ENCODE measurements around the gene LHFPL6.

LHFPL6 gene

DNA sequence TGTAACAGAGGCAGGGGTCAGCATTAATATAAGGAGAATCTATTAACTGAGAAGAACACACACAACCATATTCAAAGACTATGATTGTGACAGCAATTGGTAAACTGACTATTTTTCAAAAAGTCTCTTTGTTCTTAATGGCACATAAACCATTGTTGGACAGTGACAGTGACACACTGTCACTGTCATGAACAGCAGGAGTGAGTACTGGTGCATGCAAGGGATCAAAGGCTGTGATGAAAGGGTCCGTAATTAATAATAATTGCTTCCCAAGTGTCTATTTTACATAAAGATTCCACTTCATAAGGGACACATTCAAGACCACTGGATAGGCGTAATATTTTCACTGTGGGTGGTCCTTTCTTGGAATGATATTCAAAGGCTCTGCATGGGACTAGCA, 50.7 kb downstream of the LHFPL6 start:
- H3K27me3 ChIP-seq (replicated peaks; ENCODE audit: insufficient read depth, low read length) = no peaks in the 10 kb centered on the region
- no peak overlapping the region for H2AFZ ChIP-seq (ENCODE audit: low read length)
- H3F3A ChIP-seq (ENCODE audit: insufficient read depth, low read length) = no peaks in the 10 kb centered on the region
- no peaks in the 10 kb centered on the region for H3K9me3 ChIP-seq (replicated peaks; ENCODE audit: insufficient read depth, low read length)
- H4K20me1 ChIP-seq (ENCODE audit: insufficient read depth, low read length) = no peaks in the 10 kb centered on the region
- no peaks in the 10 kb centered on the region for H3K4me1 ChIP-seq (ENCODE audit: low read length)
- H3K4me2 ChIP-seq (ENCODE audit: low read depth, low read length) = no peak overlapping the region
- no peaks in the 10 kb centered on the region for H3K9me2 ChIP-seq (replicated peaks; ENCODE audit: insufficient read depth, low read length)
- H3K27ac ChIP-seq (ENCODE audit: low read length) = no peak overlapping the region
- no peaks in the 10 kb centered on the region for H3K79me2 ChIP-seq (ENCODE audit: low read length)
- no peaks in the 10 kb centered on the region for H3K36me3 ChIP-seq (replicated peaks; ENCODE audit: insufficient read depth, low read length)
- DNase-seq = no peak
- no peak overlapping the region for H3K9ac ChIP-seq (ENCODE audit: low read length)
- TF ChIP-seq EZH2phosphoT487 (IDR thresholded peaks at IDR 0.05; ENCODE audit: low read length) = no peak
- TF ChIP-seq EZH2 (optimal IDR thresholded peaks at IDR 0.05; ENCODE audit: low read depth, low read length) = no peak
- TF ChIP-seq, protein P1, sequence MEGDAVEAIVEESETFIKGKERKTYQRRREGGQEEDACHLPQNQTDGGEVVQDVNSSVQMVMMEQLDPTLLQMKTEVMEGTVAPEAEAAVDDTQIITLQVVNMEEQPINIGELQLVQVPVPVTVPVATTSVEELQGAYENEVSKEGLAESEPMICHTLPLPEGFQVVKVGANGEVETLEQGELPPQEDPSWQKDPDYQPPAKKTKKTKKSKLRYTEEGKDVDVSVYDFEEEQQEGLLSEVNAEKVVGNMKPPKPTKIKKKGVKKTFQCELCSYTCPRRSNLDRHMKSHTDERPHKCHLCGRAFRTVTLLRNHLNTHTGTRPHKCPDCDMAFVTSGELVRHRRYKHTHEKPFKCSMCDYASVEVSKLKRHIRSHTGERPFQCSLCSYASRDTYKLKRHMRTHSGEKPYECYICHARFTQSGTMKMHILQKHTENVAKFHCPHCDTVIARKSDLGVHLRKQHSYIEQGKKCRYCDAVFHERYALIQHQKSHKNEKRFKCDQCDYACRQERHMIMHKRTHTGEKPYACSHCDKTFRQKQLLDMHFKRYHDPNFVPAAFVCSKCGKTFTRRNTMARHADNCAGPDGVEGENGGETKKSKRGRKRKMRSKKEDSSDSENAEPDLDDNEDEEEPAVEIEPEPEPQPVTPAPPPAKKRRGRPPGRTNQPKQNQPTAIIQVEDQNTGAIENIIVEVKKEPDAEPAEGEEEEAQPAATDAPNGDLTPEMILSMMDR (IDR thresholded peaks at IDR 0.05; ENCODE audit: low read length) = no peak
- no peak overlapping the region for H3K4me3 ChIP-seq (ENCODE audit: low read length)

DNA sequence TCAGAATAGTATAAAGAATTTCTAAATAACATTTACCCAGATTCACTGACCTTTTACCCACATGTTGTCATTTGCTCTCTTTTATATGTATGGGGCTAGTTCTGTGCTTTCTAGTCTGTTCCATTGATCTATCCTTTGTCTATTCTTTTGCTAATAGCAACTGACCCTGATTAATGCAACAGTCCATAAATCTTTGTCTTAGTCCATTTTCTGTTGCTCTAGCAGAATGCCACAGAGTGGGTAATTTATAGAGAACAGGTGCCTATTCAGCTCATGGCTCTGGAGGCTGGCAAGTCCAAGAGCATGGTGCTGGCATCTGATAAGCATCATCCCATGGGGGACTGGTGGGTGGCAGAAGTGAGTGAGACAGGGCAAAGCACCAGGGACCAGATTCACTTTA, 52.1 kb downstream of the LHFPL6 start:
- Histone ChIP-seq H3K36me3 (replicated peaks; ENCODE audit: insufficient read depth, low read length) (no peaks in the 10 kb centered on the region), H3K4me1 (ENCODE audit: low read length) (no peaks in the 10 kb centered on the region), H3K4me3 (ENCODE audit: low read length) (no peak overlapping the region), H2AFZ (ENCODE audit: low read length) (no peak overlapping the region), H3K9me3 (replicated peaks; ENCODE audit: insufficient read depth, low read length) (no peaks in the 10 kb centered on the region), H3K4me2 (ENCODE audit: low read depth, low read length) (no peak overlapping the region), H3K9ac (ENCODE audit: low read length) (no peak overlapping the region), H3K27me3 (replicated peaks; ENCODE audit: insufficient read depth, low read length) (no peaks in the 10 kb centered on the region), H3K9me2 (replicated peaks; ENCODE audit: insufficient read depth, low read length) (no peaks in the 10 kb centered on the region), H4K20me1 (ENCODE audit: insufficient read depth, low read length) (no peaks in the 10 kb centered on the region), H3F3A (ENCODE audit: insufficient read depth, low read length) (no peaks in the 10 kb centered on the region), H3K79me2 (ENCODE audit: low read length) (no peaks in the 10 kb centered on the region), H3K27ac (ENCODE audit: low read length) (no peak overlapping the region)
- DNase-seq = no peak
- TF ChIP-seq EZH2 (optimal IDR thresholded peaks at IDR 0.05; ENCODE audit: low read depth, low read length) = no peak
- TF ChIP-seq, protein P1 (IDR thresholded peaks at IDR 0.05; ENCODE audit: low read length) = no peak
- TF ChIP-seq EZH2phosphoT487 (IDR thresholded peaks at IDR 0.05; ENCODE audit: low read length) = no peak

DNA sequence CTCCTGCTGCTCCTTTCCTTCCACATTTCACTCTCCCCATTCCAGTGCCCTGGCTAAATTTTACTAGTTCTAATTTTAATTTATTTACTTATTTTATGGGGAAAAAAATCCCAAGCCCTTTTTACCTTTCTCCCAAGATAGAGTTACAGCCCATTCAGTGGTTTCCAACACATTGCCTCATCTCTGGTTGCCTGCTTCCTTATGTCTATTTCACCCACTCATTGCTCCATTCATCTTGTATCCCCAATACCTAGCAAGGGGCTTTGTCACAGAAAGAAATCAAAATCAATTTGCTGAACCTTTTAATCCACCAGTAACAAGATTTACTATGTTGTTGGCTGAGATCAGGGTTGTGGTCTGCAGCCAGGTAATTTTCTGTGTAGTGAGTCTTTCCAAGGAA, 55.9 kb downstream of the LHFPL6 start:
- TF ChIP-seq, protein P1 (IDR thresholded peaks at IDR 0.05; ENCODE audit: low read length) = no peak
- TF ChIP-seq EZH2phosphoT487 (IDR thresholded peaks at IDR 0.05; ENCODE audit: low read length) (no peak), EZH2 (optimal IDR thresholded peaks at IDR 0.05; ENCODE audit: low read depth, low read length) (no peak)
- H3K27ac ChIP-seq (ENCODE audit: low read length) = no peak overlapping the region
- H3K36me3 ChIP-seq (replicated peaks; ENCODE audit: insufficient read depth, low read length) = no peaks in the 10 kb centered on the region
- H3K4me2 ChIP-seq (ENCODE audit: low read depth, low read length) = no peak overlapping the region
- DNase-seq = no peak
- no peaks in the 10 kb centered on the region for H4K20me1 ChIP-seq (ENCODE audit: insufficient read depth, low read length)
- H3K79me2 ChIP-seq (ENCODE audit: low read length) = no peaks in the 10 kb centered on the region
- H3K9me3 ChIP-seq (replicated peaks; ENCODE audit: insufficient read depth, low read length) = no peaks in the 10 kb centered on the region
- H3K9me2 ChIP-seq (replicated peaks; ENCODE audit: insufficient read depth, low read length) = no peaks in the 10 kb centered on the region
- no peaks in the 10 kb centered on the region for H3K27me3 ChIP-seq (replicated peaks; ENCODE audit: insufficient read depth, low read length)
- H3K9ac ChIP-seq (ENCODE audit: low read length) = no peak overlapping the region
- no peak overlapping the region for H2AFZ ChIP-seq (ENCODE audit: low read length)
- no peaks in the 10 kb centered on the region for H3F3A ChIP-seq (ENCODE audit: insufficient read depth, low read length)
- H3K4me1 ChIP-seq (ENCODE audit: low read length) = no peaks in the 10 kb centered on the region
- H3K4me3 ChIP-seq (ENCODE audit: low read length) = no peak overlapping the region

All from MM.1S (cell line).